Lower leg skin (tissue), 4 donors: ENCODE results near the gene XRCC4. TPM values are rescaled to one million over a fixed set of nuclear protein-coding genes. Genes with fewer than 3 reads are reported as not detected.

Experiments used
- DNase-seq, 2 donors: peaks; one replicate each; pipeline ENCODE4 v3.0.0-alpha.2; 2019; ENCODE audit warnings: low spot score in 2 of 2
- H3K4me3 ChIP-seq: fragments of 200-600 bp; sonication (generic); 2 replicates; pipeline ENCODE4 v1.5.1; 2017; ENCODE audit warnings: mild to moderate bottlenecking, low read depth; ENCODE audit not compliant: poor library complexity, severe bottlenecking
- POLR2A ChIP-seq, 2 donors: fragments of 450-650 bp; IDR thresholded peaks; one replicate each; pipeline ENCODE4 v1.6.1; 2016 to 2017; ENCODE audit warnings: antibody characterized with exemption in 2 of 2, mild to moderate bottlenecking in 1 of 2, moderate library complexity in 1 of 2
- WGBS, 2 donors: methylation state at CpG; one replicate each; pipeline ENCODE4 v1.1.5; 2018; 5-methylcytosine and 5-hydroxymethylcytosine counted together
- intact Hi-C: fragments of 100-400 bp; cut with DNase I; formaldehyde crosslinking; loops from one replicate; pipeline ENCODE4 v1.15.0; 2023; ENCODE audit warnings: low total_unique reads
- total RNA-seq, 4 donors: library from RNA; depleted of rRNA; stranded (reverse); fragments of >200 nt; gene quantifications; one replicate each; pipeline ENCODE4 v1.1.0, GENCODE V29; 2016
- TF ChIP-seq, protein P1 (sequence below), 3 donors: fragments of 450-650 bp; IDR thresholded peaks; one replicate each; pipeline ENCODE4 v1.5.1; 2016; ENCODE audit warnings: antibody characterized with exemption in 3 of 3, mild to moderate bottlenecking in 3 of 3, moderate library complexity in 2 of 3

The XRCC4 gene
- total RNA-seq, 4 donors from 2014 or later, result 2.0 to 7.0 (median 4.2) TPM

GRCh38 chr5:83048277-83048676 lies 29.1 kb upstream of the XRCC4 start:
- DNase-seq, result no peak
- no peak overlapping the region for H3K4me3 ChIP-seq
- intact Hi-C loops, result no loop called here
- whole genome bisulfite sequencing, 2 donors, result 88 to 96% methylated on average over 3 of the region's 3 CpGs
- TF ChIP-seq POLR2A (IDR thresholded peaks at IDR 0.05), result no peak
- TF ChIP-seq, protein P1, sequence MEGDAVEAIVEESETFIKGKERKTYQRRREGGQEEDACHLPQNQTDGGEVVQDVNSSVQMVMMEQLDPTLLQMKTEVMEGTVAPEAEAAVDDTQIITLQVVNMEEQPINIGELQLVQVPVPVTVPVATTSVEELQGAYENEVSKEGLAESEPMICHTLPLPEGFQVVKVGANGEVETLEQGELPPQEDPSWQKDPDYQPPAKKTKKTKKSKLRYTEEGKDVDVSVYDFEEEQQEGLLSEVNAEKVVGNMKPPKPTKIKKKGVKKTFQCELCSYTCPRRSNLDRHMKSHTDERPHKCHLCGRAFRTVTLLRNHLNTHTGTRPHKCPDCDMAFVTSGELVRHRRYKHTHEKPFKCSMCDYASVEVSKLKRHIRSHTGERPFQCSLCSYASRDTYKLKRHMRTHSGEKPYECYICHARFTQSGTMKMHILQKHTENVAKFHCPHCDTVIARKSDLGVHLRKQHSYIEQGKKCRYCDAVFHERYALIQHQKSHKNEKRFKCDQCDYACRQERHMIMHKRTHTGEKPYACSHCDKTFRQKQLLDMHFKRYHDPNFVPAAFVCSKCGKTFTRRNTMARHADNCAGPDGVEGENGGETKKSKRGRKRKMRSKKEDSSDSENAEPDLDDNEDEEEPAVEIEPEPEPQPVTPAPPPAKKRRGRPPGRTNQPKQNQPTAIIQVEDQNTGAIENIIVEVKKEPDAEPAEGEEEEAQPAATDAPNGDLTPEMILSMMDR (IDR thresholded peaks at IDR 0.05), result no peak

DNA sequence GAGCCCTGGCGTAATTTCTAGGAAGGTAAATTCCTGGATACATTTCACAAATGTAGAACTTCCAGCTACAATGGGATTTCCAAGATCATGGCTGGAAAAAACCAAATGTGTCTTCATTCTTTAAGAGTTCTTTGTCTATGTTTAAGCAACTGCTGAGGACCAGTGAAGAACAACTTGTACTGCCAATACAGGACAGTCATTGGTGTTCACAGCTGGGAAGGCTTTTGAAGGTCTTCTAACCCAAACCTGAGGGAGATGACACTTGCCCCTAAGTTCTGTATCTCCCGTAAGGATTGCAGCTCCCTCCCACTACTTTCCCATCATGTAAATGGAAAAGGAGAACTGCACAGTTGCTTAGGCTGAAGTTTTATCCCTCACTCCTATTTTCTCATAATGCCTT lies 28.5 kb upstream of the XRCC4 start:
- 88 to 97% methylated on average over 2 of the region's 2 CpGs for WGBS, 2 donors
- no peak for DNase-seq
- no peak overlapping the region for H3K4me3 ChIP-seq
- TF ChIP-seq, protein P1 (IDR thresholded peaks at IDR 0.05), result no peak
- TF ChIP-seq POLR2A (IDR thresholded peaks at IDR 0.05), result no peak
- intact Hi-C loops, result no loop called here

DNA sequence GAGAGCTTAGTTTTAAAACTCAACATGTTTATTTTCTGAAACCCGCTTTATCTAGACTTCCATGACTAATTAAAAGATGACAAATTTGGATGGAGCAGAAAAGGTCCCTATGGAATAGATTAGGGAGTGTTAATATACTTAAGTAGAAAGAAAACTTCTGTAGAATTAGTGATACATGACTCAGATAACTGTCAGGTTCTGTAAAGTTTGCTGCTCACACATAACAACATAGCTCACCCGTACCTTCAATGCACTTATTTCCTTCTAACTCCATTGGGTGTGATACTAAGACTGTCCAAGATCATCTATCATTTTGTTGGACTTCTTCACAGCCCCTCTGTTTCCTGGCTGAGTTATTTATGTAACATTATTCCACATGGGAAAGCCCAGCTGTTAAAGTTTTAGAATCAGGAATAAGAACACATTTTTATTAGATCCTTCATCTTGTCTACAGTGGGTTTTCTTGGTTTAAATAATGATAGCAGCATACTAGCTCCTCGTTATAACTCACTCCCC lies 27.9 kb upstream of the XRCC4 start:
- no peak overlapping the region for H3K4me3 ChIP-seq
- TF ChIP-seq, protein P1 (IDR thresholded peaks at IDR 0.05), result no peak
- no peak for TF ChIP-seq POLR2A (IDR thresholded peaks at IDR 0.05)
- DNase-seq, result no peak
- intact Hi-C loops, result no loop called here
- WGBS, 2 donors, result 67 to 75% methylated on average over 3 of the region's 3 CpGs

GRCh38 chr5:83050723-83051340 lies 26.5 kb upstream of the XRCC4 start:
- no peak for TF ChIP-seq POLR2A (IDR thresholded peaks at IDR 0.05)
- TF ChIP-seq, protein P1 (IDR thresholded peaks at IDR 0.05), result no peak
- 97 to 99% methylated on average over 4 of the region's 4 CpGs for WGBS, 2 donors
- DNase-seq, result no peak
- no peak overlapping the region for H3K4me3 ChIP-seq
- intact Hi-C loops, result no loop called here

DNA sequence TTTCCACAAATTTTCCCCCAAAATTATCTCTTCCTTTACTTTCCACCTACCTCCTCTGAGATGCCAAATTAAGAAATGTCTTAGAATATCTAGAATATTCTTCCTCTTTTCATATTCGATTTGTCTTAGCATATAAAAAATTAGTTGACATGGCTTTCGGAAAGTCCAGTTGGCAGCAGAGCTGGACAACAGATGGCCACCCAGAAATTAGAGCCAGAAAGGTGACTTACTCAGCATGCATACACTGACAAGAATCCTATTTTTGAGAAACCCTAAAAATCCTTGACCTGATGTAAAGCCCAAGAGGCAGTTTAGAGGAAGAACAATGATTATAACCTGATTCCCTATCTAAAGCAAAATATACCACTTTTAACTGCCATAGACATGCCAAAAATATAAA lies 22.2 kb upstream of the XRCC4 start:
- no peak for TF ChIP-seq POLR2A (IDR thresholded peaks at IDR 0.05)
- TF ChIP-seq, protein P1 (IDR thresholded peaks at IDR 0.05), result no peak
- intact Hi-C loops, result no loop called here
- 87 to 89% methylated on average over 2 of the region's 2 CpGs for WGBS, 2 donors
- H3K4me3 ChIP-seq, result no peak overlapping the region
- no peak for DNase-seq

GRCh38 chr5:83058726-83059125 lies 18.6 kb upstream of the XRCC4 start:
- no peak overlapping the region for H3K4me3 ChIP-seq
- TF ChIP-seq POLR2A (IDR thresholded peaks at IDR 0.05), result no peak
- TF ChIP-seq, protein P1 (IDR thresholded peaks at IDR 0.05), result no peak
- DNase-seq, result no peak
- intact Hi-C loops, result no loop called here
